NAMALWA (cell line): ENCODE measurements around the gene LRRC75A.
"Not testable (repeated sequence)": the region's sequence is repeated elsewhere in the genome, so short reads cannot be mapped to it uniquely, and the experiment has no call there.

Source experiments
- DNase-seq: peaks from one replicate; pipeline ENCODE4 v3.0.0-alpha.2; 2015; ENCODE audit warnings: low spot score

Gene LRRC75A, protein sequence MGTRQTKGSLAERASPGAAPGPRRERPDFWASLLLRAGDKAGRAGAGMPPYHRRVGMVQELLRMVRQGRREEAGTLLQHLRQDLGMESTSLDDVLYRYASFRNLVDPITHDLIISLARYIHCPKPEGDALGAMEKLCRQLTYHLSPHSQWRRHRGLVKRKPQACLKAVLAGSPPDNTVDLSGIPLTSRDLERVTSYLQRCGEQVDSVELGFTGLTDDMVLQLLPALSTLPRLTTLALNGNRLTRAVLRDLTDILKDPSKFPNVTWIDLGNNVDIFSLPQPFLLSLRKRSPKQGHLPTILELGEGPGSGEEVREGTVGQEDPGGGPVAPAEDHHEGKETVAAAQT

DNA sequence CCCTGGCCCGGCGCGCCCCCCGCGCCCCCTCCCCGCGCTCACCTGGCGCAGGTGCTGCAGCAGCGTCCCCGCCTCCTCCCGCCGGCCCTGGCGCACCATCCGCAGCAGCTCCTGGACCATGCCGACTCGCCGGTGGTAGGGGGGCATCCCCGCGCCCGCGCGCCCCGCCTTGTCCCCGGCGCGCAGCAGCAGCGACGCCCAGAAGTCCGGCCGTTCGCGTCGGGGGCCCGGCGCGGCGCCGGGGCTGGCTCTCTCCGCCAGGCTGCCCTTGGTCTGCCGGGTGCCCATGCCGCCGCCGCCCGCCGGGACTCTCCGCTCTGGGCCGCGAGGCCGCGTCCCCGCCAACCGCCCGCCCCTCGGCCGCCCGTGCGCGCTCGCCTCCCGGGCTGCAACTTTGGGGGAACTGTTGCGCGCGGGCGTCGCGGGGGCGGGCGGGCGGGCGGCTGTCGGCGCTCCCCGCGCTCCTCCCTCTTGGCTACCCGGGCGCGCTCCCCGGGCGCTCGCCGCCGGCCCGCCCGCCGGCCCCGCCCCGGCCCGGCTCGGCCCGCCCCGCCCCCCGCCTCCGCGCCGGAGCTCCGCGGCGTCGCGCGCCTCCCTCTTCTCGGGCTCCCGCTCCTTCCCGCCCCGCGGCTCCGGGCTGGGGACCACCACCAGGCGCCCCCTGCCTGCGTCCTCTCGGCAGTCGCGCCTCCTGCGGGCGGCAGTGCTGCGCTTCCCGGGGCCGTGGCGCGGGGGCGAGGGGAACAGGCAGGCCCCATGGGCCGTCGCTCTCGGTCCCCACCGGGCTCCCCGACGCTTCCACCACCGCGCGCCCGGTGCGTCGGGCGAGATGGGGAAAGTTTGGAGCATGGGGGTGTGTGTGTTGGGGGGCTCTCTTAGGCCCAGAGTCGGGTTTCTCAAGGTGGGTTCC lies at the start of gene LRRC75A:
LRRC75A (minus strand) TSS at position 491 of the 910 bp plus-strand sequence; CDS start at position 288, 203 bp downstream.
- no peak for DNase-seq

DNA sequence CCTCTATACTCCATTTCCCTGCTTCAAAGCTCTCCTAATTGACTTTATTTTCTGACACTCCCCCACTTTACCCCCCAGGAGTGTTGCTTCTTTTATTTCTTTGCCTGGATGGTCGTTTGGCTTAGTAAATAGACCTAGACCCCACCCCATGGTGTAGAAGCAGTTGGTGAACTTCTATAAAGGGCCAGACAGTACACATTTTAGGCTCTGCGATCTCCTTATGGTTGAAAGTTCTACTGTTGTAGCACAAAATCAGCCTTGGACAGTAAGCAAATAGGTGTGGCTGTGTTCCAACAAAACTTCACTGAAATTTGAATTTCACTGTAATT lies 45.1 kb upstream of the LRRC75A start:
- no peak for DNase-seq

DNA sequence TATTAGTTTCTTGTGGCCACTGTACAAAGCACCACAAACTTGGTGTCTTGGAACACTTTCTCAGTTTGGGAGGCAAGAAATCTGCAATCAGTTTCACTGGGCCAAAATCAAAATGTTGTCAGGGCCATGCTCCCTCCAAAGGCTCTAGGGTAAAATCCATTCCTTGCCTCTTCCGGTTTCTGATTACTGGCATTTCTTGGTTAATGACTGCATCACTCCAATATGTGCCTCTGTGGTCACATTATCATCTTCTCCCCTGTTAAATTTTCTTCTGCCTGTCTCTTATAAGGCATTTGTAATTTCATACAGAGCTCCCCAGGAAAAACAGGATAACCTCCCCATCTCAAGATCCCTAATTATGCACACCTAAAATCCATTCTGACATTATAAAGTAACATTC lies 42.2 kb upstream of the LRRC75A start:
- no peak for DNase-seq

DNA sequence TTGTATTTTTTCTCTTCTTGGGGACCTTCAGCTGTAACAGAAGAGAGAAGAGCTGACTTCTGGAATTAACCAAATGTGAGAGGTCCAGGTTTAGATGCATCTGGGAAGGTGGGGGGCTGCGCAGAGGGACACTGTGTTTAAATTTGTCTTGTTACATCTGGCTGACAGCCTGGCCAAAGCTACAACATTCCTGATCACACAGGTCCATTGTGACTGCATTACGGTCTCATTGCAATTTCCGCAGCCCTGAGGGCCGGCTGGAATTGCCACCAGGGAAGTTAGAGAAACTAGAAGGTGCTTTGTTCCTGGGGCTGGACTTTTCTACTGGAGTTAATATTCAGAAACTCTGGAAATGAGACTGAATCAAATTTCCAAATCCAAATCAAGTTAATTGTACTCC lies 37.9 kb upstream of the LRRC75A start:
- DNase-seq: no peak

DNA sequence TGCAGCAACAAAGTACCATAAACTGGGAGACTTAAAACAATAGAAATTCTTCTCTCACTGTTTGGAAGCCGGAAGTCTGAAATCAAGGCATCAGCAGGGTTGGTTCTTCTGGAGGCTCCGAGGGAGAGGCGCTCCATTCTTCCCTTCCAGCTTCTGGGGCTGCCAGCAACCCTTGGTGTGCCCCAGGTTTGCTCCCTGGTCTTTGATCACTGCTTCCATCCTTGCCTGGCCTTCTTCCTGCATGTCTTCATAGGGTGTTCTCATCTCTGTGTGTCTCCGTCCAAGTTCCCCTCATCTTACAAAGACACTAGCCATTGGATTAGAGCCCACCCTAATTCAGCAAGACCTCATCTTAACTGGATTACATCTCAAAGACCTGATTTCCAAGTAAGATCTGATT lies 35.3 kb upstream of the LRRC75A start:
- no peak for DNase-seq

DNA sequence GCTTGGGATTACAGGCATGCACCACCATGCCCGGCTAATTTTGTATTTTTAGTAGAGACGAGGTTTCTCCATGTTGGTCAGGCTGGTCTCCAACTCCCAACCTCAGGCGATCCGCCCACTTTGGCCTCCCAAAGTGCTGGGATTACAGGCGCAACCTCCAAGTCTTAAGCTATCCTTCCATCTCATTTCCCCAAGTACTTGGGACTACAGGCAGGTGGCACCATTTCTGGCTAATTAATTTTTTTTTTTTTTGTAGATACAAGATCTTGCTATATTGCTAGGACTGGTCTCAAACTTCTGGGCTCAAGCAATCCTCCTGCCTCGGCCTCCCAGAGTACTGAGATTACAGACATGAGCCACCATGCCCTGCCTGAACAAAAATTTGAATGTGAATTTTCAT lies 33.6 kb upstream of the LRRC75A start:
- not testable (repeated sequence) for DNase-seq

DNA sequence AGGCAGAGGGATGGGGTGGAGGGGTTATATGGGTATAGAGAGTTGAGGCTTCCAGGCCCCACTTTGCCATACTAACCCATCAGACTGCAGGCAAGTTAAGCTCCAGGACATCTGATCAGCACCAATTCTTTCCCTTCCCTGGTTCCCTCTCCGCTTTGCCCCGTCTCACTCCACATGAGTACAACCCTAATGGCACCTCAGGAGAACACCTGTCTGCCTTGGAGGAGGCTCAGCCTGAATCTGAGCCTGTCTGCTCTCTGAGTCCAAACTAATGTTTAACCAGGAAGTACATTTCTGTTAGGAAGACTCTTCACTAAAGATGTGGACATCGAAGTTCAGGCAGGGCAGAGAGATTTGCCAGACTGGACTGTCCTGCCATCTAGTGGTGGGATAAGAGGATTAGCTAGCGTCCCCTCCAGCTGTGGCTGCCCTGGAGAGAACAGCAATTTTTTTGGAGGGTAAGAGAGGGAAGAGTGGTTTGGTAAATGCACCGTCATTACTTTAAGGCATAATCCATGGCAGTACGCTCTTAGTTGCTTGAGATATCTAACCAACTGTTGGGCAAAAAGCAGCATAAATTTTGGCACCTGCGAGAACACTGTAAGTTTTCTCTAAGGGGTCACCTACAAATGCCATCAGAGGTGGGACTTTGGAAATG lies 29.2 kb upstream of the LRRC75A start:
- peak; percentile 76 for DNase-seq

DNA sequence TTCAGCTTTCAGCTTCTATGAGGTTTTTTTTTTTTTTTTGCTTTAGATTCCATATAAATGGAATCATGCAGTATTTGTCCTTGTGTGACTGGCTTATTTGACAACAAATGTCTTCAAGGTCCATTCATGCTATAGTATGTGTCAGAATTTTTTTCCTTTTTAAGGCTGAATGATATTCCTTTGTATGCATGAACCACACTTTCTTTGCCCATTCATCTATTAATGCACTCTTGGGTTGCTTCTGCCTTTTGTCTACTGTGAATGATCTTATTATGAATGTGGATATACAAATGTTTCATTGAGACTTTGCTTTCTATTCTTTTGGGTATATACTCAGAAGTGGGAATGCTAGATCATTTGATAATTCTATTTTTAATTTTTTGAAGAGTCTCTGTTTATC lies 27.0 kb upstream of the LRRC75A start:
- no peak for DNase-seq

DNA sequence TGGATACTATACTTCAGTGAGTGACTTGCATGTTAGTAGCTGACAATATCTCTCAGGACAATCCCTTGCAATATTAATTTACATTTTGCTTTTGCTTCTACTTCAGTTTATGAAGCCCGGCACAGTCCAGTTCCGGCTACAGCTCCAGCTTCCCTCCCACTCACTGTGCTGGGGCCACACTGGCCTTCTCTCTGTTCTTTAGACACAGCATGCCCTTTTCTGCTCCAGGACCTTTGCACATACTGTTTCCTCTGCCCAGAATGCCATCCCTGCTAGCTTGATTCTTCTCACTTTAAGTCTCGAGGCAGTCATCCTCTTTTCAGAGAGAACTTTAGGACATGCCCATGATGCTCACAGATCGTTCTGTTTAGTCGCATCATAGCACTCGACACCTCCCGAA lies 25.5 kb upstream of the LRRC75A start:
- DNase-seq: no peak

DNA sequence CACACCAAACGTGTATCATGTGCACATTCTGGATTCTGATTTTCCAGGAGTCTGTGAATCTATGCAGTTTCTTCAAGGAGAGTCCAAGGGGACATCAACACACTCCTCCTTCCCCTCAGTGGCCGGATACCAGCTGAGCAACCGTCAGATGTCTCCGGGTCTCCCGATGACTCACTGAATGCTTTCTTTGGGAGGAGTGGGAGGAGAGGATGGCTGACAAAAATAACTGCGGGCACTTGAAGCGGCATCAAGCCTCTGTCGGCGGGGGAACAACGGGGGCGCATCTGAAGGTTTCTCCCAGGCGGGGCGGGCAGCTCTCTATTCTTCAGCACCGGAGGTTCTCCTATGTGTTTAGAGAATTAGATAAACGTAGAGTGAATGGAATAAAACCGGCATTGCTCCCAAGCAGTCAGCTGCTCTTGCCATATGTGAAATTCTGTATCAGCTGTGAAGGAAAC lies 24.6 kb upstream of the LRRC75A start:
- no peak for DNase-seq

DNA sequence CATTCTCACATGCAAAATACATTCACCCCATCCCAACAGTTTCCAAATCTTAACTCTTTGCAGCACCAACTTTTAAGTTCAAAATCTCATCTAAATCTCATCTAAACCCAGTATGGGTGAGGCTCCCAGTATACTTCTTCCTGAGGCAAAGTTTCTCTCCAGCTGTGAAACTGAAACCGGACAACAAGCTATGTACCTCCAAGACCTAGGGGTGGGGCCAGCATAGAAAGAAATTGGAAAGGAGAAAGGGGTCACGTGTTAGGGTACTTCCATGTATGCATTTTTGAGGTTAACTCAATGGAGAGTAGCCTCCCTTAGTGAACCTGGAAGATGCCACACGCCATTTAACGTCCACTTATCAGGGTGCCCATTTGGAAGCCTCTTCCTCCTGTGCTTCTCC lies 23.9 kb upstream of the LRRC75A start:
- no peak for DNase-seq

DNA sequence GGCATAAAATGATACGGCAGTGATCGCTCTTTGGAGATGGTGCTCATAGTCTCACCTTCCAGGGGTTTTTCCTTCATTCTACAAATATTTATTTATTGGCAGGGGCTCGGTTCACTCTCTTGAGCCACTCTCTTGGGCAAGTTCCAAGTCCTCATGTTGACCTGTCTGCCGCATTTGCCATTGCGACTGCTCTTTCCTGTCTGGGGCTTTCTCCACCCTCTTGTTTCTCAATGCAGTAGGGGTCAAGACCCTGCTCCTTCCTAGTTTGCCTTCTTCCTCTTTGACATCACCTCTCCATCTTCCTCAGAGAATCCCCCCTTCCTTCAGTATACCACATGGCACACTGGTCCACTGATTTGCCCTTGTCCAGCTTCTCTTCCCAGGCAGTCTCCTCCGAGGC lies 21.9 kb upstream of the LRRC75A start:
- no peak for DNase-seq

DNA sequence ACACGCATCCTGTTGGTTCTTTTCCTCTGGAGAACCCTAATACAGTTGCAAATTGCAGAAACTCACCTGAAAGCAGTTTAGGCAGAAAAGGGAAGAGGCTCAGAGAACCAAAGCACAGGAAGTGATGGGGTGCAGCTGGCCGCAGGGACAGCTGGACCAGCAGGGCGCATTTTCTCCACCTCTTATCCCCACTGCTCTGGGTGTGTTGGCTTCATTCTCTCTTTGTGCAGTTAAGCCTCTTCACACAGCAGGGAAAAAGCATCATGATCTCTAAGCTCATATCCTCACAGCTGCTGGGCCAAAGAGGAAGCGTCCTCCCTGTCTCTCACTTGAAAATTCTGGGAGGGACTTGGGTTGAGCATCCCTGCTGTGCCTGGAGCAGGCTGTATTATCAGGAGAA lies 20.0 kb upstream of the LRRC75A start:
- DNase-seq: no peak

DNA sequence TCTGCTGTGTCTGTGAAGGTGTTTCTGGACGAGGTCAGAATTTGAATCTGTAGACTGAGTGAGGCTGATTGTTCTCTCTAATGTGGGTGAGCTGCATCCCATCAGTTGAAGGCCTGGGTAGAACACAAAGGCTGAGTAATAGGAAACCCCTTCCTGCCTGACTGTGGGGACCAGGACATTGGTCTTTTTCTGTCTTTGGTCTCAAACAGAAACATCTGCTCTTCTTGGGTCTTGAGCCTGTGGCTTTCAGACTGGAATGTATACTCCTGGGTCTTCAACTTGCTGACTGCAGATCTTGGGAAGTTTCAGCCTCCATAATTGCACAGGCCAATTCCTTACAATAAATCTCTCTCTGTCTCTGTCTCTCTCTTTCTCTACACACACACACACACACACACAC lies 19.6 kb upstream of the LRRC75A start:
- no peak for DNase-seq

DNA sequence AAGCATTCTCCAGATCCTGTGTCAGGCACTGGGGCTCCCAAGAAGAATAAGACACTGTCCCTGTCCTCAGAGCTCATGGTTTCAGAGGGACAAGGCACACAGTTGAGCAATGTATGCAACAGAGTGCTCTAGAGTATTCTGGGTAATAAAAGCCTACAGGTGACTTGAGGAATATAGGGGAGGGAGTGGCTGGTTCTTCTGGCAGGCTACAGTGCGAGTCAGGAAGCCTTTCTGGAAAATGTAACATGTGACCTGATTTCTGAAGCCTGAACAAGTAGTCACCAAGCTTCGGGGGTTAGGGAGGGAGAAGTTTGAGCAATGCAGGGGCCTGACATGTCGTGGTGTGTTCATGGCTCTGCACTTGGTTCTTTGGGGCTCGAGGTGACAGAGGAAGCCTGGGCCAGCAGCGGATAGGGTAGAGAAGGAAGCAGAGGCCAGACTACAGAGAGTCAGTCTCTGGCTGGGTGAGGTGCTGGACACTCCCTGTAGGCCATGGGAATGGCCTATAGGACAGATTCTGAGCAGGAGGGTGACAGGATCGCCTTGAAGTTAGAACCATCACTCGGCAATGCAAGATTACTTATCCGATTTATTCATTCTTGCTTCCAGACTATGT lies 16.0 kb upstream of the LRRC75A start:
- no peak for DNase-seq

DNA sequence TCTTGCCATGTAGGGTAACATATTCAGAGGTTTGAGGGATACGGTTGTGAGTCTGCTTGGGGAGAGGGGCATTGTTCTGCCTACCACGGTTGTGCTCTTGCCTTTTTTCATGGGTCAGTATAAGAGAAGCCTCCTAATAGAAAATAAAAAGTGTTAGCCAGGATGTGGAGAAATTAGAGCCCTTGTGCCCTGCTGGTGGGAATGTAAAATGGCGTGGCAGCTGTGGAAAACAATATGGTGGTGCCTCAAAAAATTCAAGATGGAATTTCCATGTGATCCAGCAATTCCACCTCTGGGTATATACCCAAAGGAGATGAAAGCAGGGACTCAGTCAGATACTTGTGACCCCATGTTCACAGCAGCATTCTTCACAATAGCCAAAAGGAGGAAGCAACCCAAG lies 14.2 kb upstream of the LRRC75A start:
- no peak for DNase-seq

DNA sequence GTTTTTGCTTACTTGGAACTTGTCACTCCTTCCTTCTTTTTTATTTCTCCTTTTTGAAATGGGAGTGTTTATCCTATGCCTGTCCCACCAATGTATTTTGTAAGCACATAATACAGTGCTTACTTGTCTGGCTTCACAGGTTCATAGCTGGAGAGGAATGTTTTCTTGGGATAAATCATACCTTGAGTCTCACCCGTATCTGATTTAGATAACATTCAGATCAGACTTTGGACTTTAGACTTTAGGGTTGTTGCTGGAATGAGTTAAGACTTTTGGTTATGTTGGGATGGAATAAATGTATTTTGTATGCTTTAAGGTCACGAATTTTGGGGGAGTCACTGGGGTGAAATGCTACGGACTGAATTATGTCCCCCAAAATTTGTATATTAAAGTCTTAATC lies 13.0 kb upstream of the LRRC75A start:
- DNase-seq: no peak

DNA sequence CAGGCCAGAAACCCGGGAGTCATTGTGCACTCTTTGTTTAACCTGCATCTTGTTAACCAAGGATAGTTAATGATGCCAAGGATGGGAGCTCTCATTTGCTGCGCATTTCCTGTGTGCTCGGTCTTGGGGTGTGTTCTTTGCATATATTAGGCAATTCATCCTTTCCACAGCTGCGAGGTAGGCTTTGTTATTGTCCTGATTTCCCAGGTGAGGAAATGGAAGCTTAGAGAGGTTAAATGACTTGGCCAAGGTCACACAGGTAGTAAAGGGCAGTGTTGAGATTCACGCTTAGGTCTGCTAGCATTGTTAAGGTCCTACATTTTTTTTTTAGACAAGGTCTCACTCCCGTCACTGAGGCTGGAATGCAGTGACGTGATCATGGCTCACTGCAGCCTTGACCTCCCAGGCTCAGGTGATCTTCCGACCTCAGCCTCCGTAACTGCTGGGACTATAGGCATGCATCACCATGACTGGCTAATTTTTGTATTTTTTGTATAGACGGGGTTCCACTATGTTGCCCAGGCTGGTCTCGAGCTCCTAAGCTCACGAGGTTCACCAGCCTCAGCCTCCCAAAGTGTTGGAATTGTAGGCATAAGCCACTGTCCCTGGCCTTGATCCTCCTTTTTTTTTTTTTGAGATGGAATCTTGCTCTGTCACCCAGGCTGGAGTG lies 5.0 kb upstream of the LRRC75A start:
- DNase-seq: no peak

DNA sequence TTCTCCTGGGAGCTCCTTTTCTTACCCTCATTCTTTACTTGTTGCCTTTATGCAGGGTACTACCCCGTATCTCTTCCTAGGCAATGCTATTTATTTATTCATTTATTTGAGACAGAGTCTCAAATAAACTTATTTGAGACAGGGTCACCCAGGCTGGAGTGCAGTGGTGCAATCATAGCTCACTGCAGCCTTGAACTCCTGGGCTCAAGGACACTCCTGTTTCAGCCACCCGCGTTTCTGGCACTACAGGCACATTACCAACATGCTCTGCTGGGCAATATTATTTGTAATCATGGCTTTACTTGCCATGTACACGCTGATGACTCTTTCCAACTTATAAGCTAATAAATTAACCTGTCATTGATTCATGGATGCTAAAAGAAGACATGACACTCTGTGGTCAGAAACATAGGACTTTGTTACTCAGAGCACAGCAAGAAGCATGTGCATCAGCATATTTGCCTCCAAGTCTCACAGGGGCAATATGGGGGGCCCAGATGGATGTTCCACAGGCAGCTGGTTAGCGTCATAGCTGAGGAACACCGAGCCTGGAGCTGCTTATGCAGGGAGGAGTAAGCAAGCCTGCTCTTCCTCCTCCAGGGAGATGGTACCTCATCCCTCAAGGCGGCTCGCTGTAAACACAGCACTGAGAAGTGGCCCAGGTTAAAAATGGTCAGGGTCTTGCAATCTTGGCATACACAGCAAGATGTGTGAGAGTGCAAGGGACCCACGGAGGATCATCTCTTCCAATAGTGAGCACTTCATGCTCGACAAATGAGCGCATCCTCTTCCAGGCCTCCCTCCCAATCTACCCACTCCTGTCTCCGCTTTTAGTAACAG lies 4.2 kb upstream of the LRRC75A start:
- no peak for DNase-seq

DNA sequence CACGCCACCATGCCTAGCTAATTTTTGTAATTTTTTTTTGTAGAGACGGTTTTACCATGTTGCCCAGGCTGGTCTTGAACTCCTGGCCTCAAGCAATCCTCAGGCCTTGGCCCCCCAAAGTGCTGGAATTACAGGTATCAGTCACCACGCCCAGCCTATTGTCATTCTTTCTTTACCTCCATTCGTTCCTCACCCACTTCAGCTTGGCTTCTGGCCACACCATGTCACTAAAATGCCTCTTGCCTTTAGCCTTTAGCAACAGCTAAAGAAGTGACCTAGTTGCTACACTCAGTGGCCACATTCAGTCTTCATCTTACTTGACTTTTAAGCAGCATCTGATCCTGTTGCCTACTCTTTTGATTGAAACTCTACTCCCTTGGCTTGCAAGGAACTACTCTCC lies 3.6 kb upstream of the LRRC75A start:
- no peak for DNase-seq

DNA sequence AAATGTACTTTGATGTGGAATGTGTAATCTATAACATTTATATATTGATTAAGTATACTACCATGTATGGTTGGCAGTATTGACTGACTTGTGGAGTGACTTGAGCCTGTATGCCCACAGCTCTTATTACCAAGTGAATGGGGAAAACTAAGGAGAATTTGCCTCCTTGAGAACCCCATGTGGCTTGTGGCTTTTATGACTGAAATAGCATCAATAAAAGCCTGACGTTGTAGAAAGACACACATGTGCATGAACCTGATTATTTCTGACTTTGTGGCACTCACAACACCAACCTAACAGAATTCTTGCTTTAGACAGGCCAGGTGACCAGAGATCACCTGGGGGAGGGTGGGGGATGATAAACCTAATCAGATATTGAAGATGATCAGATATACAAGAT lies 2.1 kb upstream of the LRRC75A start:
- DNase-seq: no peak
